ENCODE data around the gene DDX4.
"Not testable (repeated sequence)": the region's sequence is repeated elsewhere in the genome, so short reads cannot be mapped to it uniquely, and the experiment has no call there.

The DDX4 gene

DNA sequence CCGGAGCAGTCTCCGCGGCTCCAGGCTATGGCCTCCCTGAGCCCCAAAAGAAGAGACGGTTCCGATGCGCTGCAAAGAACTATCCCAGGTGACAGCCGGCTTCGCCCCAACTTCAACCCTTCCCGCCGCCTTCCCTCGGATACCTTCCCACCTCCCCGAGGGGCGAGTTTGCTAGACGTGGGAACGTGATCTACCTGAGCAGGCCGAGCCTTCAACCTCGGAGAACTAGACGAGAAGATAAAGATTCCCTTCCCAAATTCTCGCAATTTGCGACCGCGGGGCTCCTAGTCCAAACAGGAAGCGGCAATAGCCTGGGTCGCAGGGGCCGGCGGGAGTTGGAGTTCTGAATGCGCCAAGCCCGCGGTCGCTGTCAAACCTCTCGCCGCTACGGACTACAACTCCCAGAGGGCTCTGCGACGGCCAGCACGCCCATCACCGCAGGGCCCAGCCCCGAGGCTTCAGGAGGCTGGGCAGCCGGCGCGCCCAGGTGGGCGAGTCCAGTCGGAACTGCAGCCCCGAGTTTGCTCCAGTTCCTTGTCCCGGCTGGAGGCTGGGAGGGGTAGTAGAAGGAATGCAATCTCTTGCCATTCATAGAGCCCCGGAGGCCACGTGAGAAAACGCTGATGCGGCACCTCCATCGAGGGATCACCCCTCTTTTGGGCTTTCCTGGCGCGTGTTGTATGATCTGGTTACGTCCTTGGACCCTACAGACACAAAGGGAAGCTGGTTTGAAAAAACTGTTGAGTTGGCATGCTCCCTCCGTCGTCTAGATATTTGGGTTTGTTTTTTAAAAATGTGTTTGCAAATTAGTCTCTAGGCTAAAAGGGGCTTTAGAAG, 25.6 kb upstream of the DDX4 start, which contains the start of gene SLC38A9:
SLC38A9 (minus strand) TSS at position 302 of the 837 bp plus-strand sequence. CDS start 14,366 bp downstream, outside the sequence.
- H3K27ac ChIP-seq: peak within 1 kb of the TSS; percentile 63
- peak; percentile 32; the same call in 1 of the 2 replicates for TF ChIP-seq ZFX (IDR thresholded peaks at IDR 0.05)
- TF ChIP-seq, protein P1, sequence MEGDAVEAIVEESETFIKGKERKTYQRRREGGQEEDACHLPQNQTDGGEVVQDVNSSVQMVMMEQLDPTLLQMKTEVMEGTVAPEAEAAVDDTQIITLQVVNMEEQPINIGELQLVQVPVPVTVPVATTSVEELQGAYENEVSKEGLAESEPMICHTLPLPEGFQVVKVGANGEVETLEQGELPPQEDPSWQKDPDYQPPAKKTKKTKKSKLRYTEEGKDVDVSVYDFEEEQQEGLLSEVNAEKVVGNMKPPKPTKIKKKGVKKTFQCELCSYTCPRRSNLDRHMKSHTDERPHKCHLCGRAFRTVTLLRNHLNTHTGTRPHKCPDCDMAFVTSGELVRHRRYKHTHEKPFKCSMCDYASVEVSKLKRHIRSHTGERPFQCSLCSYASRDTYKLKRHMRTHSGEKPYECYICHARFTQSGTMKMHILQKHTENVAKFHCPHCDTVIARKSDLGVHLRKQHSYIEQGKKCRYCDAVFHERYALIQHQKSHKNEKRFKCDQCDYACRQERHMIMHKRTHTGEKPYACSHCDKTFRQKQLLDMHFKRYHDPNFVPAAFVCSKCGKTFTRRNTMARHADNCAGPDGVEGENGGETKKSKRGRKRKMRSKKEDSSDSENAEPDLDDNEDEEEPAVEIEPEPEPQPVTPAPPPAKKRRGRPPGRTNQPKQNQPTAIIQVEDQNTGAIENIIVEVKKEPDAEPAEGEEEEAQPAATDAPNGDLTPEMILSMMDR (conservative IDR thresholded peaks at IDR 0.05): no peak

DNA sequence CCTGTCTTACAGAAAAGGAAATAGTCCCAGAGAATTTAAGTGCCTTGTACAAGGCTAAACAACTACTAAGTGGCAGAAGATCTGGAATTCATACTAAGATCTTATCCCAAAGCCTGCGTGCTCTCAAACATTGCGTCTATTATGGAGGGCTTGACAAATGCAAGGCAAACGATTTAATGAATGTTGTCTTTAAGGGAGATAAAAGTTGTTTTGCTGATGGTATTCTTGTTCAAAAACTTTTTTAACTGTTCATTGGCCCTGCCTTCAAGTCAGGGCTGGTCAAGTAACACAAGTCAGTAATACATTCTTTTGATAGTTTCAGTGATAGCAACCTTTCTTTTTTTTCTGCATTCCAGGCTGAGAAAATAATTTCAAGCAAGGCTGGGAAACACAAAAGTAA, 24.0 kb upstream of the DDX4 start:
- TF ChIP-seq, protein P1 (conservative IDR thresholded peaks at IDR 0.05): no peak
- no peak for TF ChIP-seq ZFX (IDR thresholded peaks at IDR 0.05)
- H3K27ac ChIP-seq: no peak overlapping the region

DNA sequence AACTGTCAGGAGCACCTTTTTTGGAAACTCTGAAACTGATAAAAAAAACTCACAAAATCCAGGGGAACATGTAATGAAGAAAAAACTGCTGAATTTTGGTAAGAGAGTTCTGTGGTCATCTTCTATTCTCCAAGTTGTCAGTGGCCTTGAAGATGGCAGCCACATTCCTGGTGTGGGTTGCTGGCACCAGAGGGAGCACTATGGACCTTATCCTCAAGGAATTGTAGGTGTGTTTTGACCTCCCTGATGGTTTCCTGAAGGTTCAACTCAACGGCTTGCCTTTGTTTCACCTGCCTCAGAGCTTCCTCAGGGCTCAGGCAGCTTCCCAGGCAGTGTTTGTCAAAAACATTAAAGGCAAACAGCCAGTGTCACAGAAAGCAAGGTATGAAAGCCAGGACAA, 23.5 kb upstream of the DDX4 start:
- TF ChIP-seq ZFX (IDR thresholded peaks at IDR 0.05): no peak
- TF ChIP-seq, protein P1 (conservative IDR thresholded peaks at IDR 0.05): peak; percentile 65
- peak overlapping the region; percentile 31 for H3K27ac ChIP-seq

DNA sequence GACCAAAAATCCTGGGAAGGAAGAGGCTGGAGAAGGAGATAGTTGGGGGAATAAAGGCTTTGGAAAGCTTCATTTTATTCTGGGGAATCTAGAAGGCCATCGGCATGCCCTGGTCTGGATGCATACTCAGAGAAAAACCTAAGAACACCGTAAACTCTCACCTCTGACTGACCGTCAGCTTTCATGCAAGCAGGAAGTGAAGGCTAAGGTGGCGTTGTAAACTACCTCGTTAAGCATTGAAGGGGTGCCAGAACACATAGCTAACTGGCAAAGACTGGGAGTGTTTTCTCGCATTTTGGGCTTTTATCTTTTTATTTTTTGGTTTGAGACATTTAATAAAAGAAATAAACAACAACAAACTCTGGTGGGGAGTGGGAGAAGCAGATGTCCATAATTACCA, 23.1 kb upstream of the DDX4 start:
- TF ChIP-seq, protein P1 (conservative IDR thresholded peaks at IDR 0.05): no peak
- no peak for TF ChIP-seq ZFX (IDR thresholded peaks at IDR 0.05)
- H3K27ac ChIP-seq: peak overlapping the region; percentile 31

DNA sequence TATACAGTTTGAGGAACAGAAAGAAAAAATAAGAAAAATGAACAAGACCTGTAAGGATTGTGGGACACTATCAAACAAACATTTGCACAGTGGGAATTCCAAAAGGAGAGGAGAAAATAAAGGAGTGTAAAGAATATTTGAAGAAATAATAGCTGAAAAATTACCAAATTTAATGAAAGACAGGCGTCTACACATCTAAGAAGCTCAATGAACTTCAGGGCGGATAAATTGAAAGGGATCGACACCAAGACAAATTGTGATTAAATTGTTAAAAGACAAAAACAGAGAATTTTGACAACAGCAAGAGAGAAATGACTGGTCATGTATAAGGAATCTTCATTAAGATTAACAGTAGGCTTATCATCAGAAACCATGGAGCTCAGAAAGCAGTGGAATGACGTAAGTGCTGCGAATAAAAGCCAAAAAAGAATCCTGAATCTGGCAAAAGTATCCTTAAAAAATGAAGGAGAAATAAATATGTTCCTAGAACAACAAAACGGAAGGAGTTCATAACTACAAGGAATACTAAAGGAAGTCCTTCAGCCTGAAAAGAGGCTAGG, 22.3 kb upstream of the DDX4 start:
- no peak for TF ChIP-seq ZFX (IDR thresholded peaks at IDR 0.05)
- H3K27ac ChIP-seq: no peak overlapping the region

DNA sequence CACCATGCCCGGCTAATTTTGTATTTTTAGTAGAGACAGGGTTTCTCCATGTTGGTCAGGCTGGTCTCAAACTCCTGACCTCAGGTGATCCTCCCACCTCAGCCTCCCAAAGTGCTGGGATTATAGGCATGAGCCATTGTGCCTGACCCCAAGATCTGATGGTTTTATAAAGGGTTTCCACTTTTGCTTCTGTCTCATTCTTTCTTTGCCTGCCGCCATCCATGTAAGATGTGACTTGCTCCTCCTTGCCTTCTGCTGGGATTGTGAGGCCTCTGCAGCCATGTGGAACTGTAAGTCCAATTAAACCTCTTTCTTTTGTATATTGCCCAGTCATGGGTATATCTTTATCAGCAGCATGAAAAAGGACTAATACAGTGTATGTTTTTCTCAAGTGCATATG, 18.8 kb upstream of the DDX4 start:
- not testable (repeated sequence) for H3K27ac ChIP-seq

DNA sequence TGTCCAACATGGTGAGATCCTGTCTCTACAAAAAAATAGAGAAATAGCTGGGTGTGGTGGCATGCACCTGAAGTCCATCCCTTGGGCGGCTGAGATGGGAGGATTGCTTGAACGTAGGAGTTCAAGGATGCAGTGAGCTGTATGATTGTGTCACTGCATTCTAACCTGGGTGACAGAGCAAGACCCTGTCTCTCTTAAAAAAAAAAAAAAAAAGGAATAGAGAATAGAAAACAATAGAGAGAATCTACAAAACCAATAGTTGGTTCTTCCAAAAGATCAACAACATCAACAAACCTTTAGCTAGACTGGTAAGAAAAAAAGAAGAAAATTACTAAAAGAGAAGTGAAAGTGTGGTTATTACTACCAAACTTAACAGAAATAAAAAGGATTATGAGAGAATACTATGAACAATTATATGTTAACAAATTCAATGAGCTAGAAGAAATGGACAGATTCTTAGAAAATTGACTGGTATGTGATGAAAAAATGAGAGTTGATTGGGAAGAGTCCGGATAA, 17.6 kb upstream of the DDX4 start:
- H3K27ac ChIP-seq: no peak overlapping the region
- TF ChIP-seq ZFX (IDR thresholded peaks at IDR 0.05): no peak
- TF ChIP-seq, protein P1 (conservative IDR thresholded peaks at IDR 0.05): no peak

DNA sequence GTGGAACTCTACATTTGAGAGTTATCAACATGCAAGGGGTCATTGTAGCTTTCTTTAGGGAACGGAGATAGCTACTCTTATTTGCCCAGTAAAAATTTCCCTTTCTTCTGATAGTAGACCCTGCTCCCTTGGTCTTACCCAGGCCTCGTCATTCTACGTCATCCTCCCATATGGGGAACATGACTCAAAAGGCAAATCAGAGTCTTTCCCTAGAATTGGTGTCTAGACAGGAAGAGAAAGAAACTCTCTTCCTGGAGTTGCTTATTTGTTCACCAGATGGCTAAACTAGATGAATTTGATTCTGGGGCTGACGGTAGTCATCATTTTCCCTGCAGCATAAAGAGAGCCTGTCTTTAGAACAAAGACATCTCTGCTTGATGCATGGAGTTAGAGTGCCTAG, 13.6 kb upstream of the DDX4 start:
- H3K27ac ChIP-seq: no peak overlapping the region
- TF ChIP-seq ZFX (IDR thresholded peaks at IDR 0.05): no peak
- TF ChIP-seq, protein P1 (conservative IDR thresholded peaks at IDR 0.05): no peak

Data from C4-2B (cell line).